HepG2 (cell line): ENCODE data around the gene SLC35F6. TPM values are rescaled to one million over a fixed set of nuclear protein-coding genes. Genes with fewer than 3 reads are reported as not detected.

Experiments
- HMGA1 ChIP-seq: sonication (generic); formaldehyde crosslinking; conservative IDR thresholded peaks from 2 replicates; pipeline ENCODE4 v1.4.0; 2020; ENCODE audit warnings: missing genetic modification reagents
- IRX3 ChIP-seq: sonication (generic); formaldehyde crosslinking; IDR thresholded peaks from 2 replicates; pipeline ENCODE4 v1.8.1; 2023; ENCODE audit warnings: mild to moderate bottlenecking, low read depth, missing genetic modification reagents, borderline replicate concordance
- NCOA1 ChIP-seq: sonication (generic); formaldehyde crosslinking; IDR thresholded peaks from 2 replicates; pipeline ENCODE4 v1.9.0; 2021; ENCODE audit warnings: missing genetic modification reagents
- SIX4 ChIP-seq: sonication (generic); formaldehyde crosslinking; IDR thresholded peaks from 2 replicates; pipeline ENCODE4 v1.4.0; 2020; ENCODE audit warnings: missing genetic modification reagents
- THAP11 ChIP-seq: IDR thresholded peaks from 2 replicates; pipeline ENCODE4 v1.6.1; 2016; ENCODE audit warnings: missing biosample characterization, missing genetic modification reagents
- XBP1 ChIP-seq: sonication (generic); formaldehyde crosslinking; IDR thresholded peaks from 2 replicates; pipeline ENCODE4 v1.5.0; 2020; ENCODE audit warnings: missing genetic modification reagents
- YEATS4 ChIP-seq: sonication (generic); formaldehyde crosslinking; IDR thresholded peaks from 2 replicates; pipeline ENCODE4 v1.4.0; 2020; ENCODE audit warnings: missing genetic modification reagents, borderline replicate concordance
- ZMAT3 ChIP-seq: sonication (generic); formaldehyde crosslinking; conservative IDR thresholded peaks from 2 replicates; pipeline ENCODE4 v1.7.0; 2021; ENCODE audit warnings: missing genetic modification reagents
- ZNF605 ChIP-seq: sonication (generic); formaldehyde crosslinking; IDR thresholded peaks from 2 replicates; pipeline ENCODE4 v1.8.0; 2022; ENCODE audit warnings: mild to moderate bottlenecking, missing genetic modification reagents
- ZNF777 ChIP-seq: sonication (generic); formaldehyde crosslinking; IDR thresholded peaks from 2 replicates; pipeline ENCODE4 v1.4.0; 2020; ENCODE audit warnings: missing genetic modification reagents
- polyA plus RNA-seq, 8 experiments: library from polyadenylated mRNA; depleted of rRNA in 3 of 8; stranded (reverse) in 7 of 8; unstranded in 1 of 8; fragments of >200 nt; fragmentation: Illumina TruSeq in 4 of 8; extraction: Trizol in 4 of 8; gene quantifications; 2 replicates each; pipeline versions ENCODE4 v1.2.1 to v1.2.3, GENCODE V29; 2011 to 2016; ENCODE audit warnings: low read depth in 4 of 8, missing spikeins in 1 of 8, mixed read lengths in 1 of 8; ENCODE audit not compliant: insufficient read depth in 1 of 8
- total RNA-seq, 5 experiments: library from RNA; depleted of rRNA; stranded (reverse); fragments of >200 nt; fragmentation: Illumina TruSeq; extraction: Trizol; gene quantifications; 2 replicates each; pipeline ENCODE4 v1.2.3, GENCODE V29; 2016; ENCODE audit warnings: low read depth in 1 of 5
- TF ChIP-seq, protein P1 (sequence below): sonication (generic); formaldehyde crosslinking; IDR thresholded peaks from one replicate; pipeline ENCODE4 v1.5.1; 2020; ENCODE audit warnings: mild to moderate bottlenecking, missing genetic modification reagents; ENCODE audit errors: not compliant biosample characterization
- TF ChIP-seq, protein P2 (sequence below): IDR thresholded peaks from 2 replicates; pipeline ENCODE4 v1.6.1; 2018; ENCODE audit warnings: missing genetic modification reagents
- TF ChIP-seq, protein P3 (sequence below): sonication (generic); formaldehyde crosslinking; IDR thresholded peaks from 2 replicates; pipeline ENCODE4 v1.4.0; 2020; ENCODE audit warnings: missing genetic modification reagents
- TF ChIP-seq, protein P4 (sequence below): sonication (generic); formaldehyde crosslinking; IDR thresholded peaks from 2 replicates; pipeline ENCODE4 v1.4.0; 2020; ENCODE audit warnings: missing genetic modification reagents

SLC35F6 gene
- total and polyA plus RNA-seq, 2 of the 13 experiments (the other 11 are each of a cell fraction or from before 2014, with no cell fraction given), result 15.2 to 21.2 TPM

DNA sequence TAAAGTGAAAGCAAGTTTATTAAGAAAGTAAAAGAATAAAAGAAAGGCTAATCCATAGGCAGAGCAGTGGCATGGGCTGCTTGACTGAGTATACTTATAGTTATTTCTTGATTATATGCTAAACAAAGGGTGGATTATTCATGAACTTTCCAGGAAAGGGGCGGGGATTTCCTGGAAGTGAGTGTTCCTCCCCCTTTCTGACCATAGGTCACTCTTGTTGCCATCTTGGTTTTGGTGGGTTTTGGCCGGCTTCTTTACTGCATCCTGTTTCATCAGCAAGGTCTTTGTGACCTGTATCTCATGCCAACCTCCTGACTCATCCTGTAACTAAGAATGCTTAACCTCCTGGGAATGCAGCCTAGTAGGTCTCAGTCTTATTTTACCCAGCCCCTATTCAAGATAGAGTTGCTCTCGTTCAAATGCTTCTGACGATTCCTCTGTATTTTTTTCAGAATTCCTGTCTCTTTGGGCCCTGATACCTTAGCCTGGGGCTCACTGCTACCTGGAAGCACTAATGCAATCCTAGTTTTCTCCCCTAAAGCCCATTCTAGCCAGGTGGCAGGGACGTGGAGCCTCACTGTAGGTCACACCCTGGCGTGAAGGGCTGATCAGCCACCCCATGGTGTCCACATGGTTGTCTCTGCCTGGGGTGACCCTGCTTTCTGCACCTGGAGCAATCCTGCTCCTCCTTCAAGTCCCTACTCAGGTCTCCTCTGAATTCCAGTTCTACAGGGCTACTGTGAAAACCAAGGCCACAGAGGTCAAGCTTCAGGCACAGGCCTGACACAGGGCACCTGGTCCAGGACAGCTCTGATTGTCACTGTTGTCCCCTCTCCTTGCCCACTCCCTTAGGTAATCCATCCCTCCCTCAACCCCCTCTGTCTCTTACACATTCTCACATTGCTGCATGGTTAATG, 6.0 kb upstream of the SLC35F6 start (continued):
- TF ChIP-seq HMGA1 (no peak), SIX4 (no peak), NCOA1 (CRISPR knock-in tag) (no peak), THAP11 (peak; percentile 69), XBP1 (no peak), YEATS4 (CRISPR knock-in tag) (no peak), ZNF605 (CRISPR knock-in tag) (no peak), IRX3 (CRISPR knock-in tag) (no peak), ZMAT3 (CRISPR knock-in tag) (no peak), ZNF777 (CRISPR knock-in tag) (no peak)
- TF ChIP-seq, protein P1, sequence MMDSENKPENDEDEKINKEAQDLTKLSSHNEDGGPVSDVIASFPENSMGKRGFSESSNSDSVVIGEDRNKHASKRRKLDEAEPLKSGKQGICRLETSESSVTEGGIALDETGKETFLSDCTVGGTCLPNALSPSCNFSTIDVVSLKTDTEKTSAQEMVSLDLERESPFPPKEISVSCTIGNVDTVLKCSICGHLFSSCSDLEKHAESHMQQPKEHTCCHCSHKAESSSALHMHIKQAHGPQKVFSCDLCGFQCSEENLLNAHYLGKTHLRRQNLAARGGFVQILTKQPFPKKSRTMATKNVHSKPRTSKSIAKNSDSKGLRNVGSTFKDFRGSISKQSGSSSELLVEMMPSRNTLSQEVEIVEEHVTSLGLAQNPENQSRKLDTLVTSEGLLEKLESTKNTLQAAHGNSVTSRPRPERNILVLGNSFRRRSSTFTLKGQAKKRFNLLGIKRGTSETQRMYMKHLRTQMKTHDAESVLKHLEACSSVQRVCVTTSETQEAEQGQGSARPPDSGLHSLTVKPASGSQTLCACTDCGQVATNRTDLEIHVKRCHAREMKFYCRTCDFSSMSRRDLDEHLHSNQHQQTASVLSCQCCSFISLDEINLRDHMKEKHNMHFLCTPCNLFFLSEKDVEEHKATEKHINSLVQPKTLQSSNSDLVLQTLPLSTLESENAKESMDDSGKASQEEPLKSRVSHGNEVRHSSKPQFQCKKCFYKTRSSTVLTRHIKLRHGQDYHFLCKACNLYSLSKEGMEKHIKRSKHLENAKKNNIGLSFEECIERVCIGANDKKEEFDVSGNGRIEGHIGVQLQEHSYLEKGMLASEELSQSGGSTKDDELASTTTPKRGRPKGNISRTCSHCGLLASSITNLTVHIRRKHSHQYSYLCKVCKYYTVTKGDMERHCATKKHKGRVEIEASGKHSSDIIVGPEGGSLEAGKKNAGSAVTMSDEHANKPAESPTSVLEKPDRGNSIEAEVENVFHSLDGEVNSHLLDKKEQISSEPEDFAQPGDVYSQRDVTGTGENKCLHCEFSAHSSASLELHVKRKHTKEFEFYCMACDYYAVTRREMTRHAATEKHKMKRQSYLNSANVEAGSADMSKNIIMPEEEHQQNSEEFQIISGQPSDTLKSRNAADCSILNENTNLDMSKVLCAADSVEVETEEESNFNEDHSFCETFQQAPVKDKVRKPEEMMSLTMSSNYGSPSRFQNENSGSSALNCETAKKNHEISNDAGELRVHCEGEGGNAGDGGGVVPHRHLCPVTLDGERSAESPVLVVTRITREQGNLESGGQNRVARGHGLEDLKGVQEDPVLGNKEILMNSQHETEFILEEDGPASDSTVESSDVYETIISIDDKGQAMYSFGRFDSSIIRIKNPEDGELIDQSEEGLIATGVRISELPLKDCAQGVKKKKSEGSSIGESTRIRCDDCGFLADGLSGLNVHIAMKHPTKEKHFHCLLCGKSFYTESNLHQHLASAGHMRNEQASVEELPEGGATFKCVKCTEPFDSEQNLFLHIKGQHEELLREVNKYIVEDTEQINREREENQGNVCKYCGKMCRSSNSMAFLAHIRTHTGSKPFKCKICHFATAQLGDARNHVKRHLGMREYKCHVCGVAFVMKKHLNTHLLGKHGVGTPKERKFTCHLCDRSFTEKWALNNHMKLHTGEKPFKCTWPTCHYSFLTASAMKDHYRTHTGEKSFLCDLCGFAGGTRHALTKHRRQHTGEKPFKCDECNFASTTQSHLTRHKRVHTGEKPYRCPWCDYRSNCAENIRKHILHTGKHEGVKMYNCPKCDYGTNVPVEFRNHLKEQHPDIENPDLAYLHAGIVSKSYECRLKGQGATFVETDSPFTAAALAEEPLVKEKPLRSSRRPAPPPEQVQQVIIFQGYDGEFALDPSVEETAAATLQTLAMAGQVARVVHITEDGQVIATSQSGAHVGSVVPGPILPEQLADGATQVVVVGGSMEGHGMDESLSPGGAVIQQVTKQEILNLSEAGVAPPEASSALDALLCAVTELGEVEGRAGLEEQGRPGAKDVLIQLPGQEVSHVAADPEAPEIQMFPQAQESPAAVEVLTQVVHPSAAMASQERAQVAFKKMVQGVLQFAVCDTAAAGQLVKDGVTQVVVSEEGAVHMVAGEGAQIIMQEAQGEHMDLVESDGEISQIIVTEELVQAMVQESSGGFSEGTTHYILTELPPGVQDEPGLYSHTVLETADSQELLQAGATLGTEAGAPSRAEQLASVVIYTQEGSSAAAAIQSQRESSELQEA (CRISPR knock-in tag), result no peak
- TF ChIP-seq, protein P2, sequence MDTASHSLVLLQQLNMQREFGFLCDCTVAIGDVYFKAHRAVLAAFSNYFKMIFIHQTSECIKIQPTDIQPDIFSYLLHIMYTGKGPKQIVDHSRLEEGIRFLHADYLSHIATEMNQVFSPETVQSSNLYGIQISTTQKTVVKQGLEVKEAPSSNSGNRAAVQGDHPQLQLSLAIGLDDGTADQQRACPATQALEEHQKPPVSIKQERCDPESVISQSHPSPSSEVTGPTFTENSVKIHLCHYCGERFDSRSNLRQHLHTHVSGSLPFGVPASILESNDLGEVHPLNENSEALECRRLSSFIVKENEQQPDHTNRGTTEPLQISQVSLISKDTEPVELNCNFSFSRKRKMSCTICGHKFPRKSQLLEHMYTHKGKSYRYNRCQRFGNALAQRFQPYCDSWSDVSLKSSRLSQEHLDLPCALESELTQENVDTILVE (CRISPR knock-in tag), result peak; percentile 54; the same call in 1 of the 2 replicates
- TF ChIP-seq, protein P3, sequence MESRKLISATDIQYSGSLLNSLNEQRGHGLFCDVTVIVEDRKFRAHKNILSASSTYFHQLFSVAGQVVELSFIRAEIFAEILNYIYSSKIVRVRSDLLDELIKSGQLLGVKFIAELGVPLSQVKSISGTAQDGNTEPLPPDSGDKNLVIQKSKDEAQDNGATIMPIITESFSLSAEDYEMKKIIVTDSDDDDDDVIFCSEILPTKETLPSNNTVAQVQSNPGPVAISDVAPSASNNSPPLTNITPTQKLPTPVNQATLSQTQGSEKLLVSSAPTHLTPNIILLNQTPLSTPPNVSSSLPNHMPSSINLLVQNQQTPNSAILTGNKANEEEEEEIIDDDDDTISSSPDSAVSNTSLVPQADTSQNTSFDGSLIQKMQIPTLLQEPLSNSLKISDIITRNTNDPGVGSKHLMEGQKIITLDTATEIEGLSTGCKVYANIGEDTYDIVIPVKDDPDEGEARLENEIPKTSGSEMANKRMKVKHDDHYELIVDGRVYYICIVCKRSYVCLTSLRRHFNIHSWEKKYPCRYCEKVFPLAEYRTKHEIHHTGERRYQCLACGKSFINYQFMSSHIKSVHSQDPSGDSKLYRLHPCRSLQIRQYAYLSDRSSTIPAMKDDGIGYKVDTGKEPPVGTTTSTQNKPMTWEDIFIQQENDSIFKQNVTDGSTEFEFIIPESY (CRISPR knock-in tag), result no peak
- TF ChIP-seq, protein P4, sequence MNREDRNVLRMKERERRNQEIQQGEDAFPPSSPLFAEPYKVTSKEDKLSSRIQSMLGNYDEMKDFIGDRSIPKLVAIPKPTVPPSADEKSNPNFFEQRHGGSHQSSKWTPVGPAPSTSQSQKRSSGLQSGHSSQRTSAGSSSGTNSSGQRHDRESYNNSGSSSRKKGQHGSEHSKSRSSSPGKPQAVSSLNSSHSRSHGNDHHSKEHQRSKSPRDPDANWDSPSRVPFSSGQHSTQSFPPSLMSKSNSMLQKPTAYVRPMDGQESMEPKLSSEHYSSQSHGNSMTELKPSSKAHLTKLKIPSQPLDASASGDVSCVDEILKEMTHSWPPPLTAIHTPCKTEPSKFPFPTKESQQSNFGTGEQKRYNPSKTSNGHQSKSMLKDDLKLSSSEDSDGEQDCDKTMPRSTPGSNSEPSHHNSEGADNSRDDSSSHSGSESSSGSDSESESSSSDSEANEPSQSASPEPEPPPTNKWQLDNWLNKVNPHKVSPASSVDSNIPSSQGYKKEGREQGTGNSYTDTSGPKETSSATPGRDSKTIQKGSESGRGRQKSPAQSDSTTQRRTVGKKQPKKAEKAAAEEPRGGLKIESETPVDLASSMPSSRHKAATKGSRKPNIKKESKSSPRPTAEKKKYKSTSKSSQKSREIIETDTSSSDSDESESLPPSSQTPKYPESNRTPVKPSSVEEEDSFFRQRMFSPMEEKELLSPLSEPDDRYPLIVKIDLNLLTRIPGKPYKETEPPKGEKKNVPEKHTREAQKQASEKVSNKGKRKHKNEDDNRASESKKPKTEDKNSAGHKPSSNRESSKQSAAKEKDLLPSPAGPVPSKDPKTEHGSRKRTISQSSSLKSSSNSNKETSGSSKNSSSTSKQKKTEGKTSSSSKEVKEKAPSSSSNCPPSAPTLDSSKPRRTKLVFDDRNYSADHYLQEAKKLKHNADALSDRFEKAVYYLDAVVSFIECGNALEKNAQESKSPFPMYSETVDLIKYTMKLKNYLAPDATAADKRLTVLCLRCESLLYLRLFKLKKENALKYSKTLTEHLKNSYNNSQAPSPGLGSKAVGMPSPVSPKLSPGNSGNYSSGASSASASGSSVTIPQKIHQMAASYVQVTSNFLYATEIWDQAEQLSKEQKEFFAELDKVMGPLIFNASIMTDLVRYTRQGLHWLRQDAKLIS (CRISPR knock-in tag), result no peak
